Adrenal gland (tissue), 12 donors: ENCODE data around the gene CORO2B. TPM values are rescaled to one million over a fixed set of nuclear protein-coding genes. Genes with fewer than 3 reads are reported as not detected.

Experiments
- DNase-seq, 7 donors: peaks; one replicate each; pipeline ENCODE4 v3.0.0-alpha.2; 2019 to 2020
- H3K27ac ChIP-seq, 5 donors: fragments of 200-600 bp; sonication (generic) in 4 of 5; 1 replicate in 3 of 5; 2 replicates in 2 of 5; pipeline versions ENCODE4 v1.5.1 to v1.8.0; 2016 to 2020; ENCODE audit warnings: mild to moderate bottlenecking in 1 of 5
- H3K27me3 ChIP-seq: fragments of 200-600 bp; 2 replicates; pipeline ENCODE4 v1.8.0; 2021
- H3K36me3 ChIP-seq, 2 donors: fragments of 200-600 bp; replicated peaks in 1 of 2; 1 replicate in 1 of 2; 2 replicates in 1 of 2; pipeline versions ENCODE4 v1.5.1 to v1.8.0; 2018 to 2022
- H3K4me1 ChIP-seq, 2 donors: fragments of 200-600 bp; replicated peaks in 1 of 2; 1 replicate in 1 of 2; 2 replicates in 1 of 2; pipeline versions ENCODE4 v1.5.1 to v1.8.0; 2018 to 2021
- H3K4me3 ChIP-seq, 4 donors: fragments of 200-600 bp; sonication (generic) in 3 of 4; one replicate each; pipeline ENCODE4 v1.5.1; 2016 to 2018
- H3K9me3 ChIP-seq, 3 donors: fragments of 200-600 bp; sonication (generic) in 1 of 3; replicated peaks in 1 of 3; 1 replicate in 2 of 3; 2 replicates in 1 of 3; pipeline versions ENCODE4 v1.5.1 to v1.8.0; 2016 to 2021
- CTCF ChIP-seq, 6 experiments: fragments of 450-650 bp in 4 of 6; fragments of 200-600 bp in 2 of 6; sonication (generic) in 1 of 6; IDR thresholded peaks; 1 replicate in 5 of 6; 2 replicates in 1 of 6; pipeline versions ENCODE4 v1.5.1 to v1.8.0; 2016 to 2021; ENCODE audit warnings: antibody characterized with exemption in 6 of 6, mild to moderate bottlenecking in 2 of 6, moderate library complexity in 1 of 6
- POLR2A ChIP-seq, 2 donors: fragments of 450-650 bp; IDR thresholded peaks; one replicate each; pipeline ENCODE4 v1.6.1; 2017; ENCODE audit warnings: antibody characterized with exemption in 2 of 2, mild to moderate bottlenecking in 2 of 2, moderate library complexity in 1 of 2
- WGBS, 4 donors: extraction: QIAGEN DNeasy Blood & Tissue Kit in 2 of 4; methylation state at CpG; one replicate each; pipeline versions ENCODE4 v1.1.5 to v1.1.7; 2013 to 2017; 5-methylcytosine and 5-hydroxymethylcytosine counted together
- intact Hi-C, 2 donors: fragments of 100-400 bp; cut with DNase I; formaldehyde crosslinking; loops; one replicate each; pipeline versions ENCODE4 v1.14.1 to v1.15.0; 2022 to 2023
- polyA plus RNA-seq, 3 donors: library from polyadenylated mRNA; stranded (reverse); fragments of 200-250 nt in 2 of 3; fragments of 350-450 nt in 1 of 3; fragmentation: Illumina TruSeq in 1 of 3; extraction: RNeasy Lipid Tissue Mini Kit (QIAGEN cat#74804) in 1 of 3; gene quantifications; one replicate each; pipeline ENCODE4 v1.2.3, GENCODE V29; 2013 to 2014
- total RNA-seq, 9 donors: library from RNA; depleted of rRNA in 4 of 9; stranded (reverse); fragments of >200 nt in 4 of 9; fragments of 120-200 nt in 1 of 9; fragmentation: NEBNext Ultra II Directional in 1 of 9; extraction: Animal tissue kit (Norgen Biotek cat#: 25700) in 1 of 9; gene quantifications; one replicate each; pipeline versions ENCODE4 v1.1.0 to v1.2.4, GENCODE V29; 2013 to 2023
- donor health status: healthy with polysubstance abuse.
- donor health status: Bipolar disorder and iron deficiency.
- donor health status: DM: yes; HTN: yes; CAD: no.
- donor health status: DM: no; HTN: no; CAD: no.
- donor health status: DM: no; HTN: no; CAD: no.
- donor health status: DM: yes; HTN: yes; CAD: no.

Gene CORO2B
- total and polyA plus RNA-seq, 12 donors: 2.8 to 8.4 (median 4.3) TPM

- Histone ChIP-seq H3K27me3 (peaks cover 4% of the 10 kb centered on the region), H3K4me1 (peaks cover 3% of the 10 kb centered on the region in 2 donors), H3K4me3 (no peak overlapping the region), H3K36me3 (no peaks in the 10 kb centered on the region), H3K9me3 (no peaks in the 10 kb centered on the region), H3K27ac (no peak overlapping the region)
- intact Hi-C loops: no loop called here
- no peak for TF ChIP-seq CTCF (IDR thresholded peaks at IDR 0.05)
- WGBS, 4 donors: 77 to 87% (median 82%) methylated on average over 11 to 13 of the region's 13 CpGs
- DNase-seq: peak in 1 of 7 donors; percentile 12
Observed at GRCh38 chr15:68560501-68561113, 18.2 kb upstream of the CORO2B start.

- Histone ChIP-seq H3K27ac (no peak overlapping the region), H3K4me3 (no peak overlapping the region), H3K36me3 (no peaks in the 10 kb centered on the region), H3K27me3 (peaks cover 4% of the 10 kb centered on the region), H3K9me3 (no peaks in the 10 kb centered on the region), H3K4me1 (peaks cover 3% of the 10 kb centered on the region in 2 donors)
- TF ChIP-seq POLR2A (IDR thresholded peaks at IDR 0.05): no peak
- no peak for TF ChIP-seq CTCF (IDR thresholded peaks at IDR 0.05)
- peak in 1 of 7 donors; percentile 4 for DNase-seq
- intact Hi-C loops: no loop called here
- 77 to 84% (median 81%) methylated on average over 12 to 15 of the region's 15 CpGs for WGBS, 4 donors
Observed at GRCh38 chr15:68561171-68561900, 17.5 kb upstream of the CORO2B start.

- peaks cover 4% of the 10 kb centered on the region for H3K27me3 ChIP-seq
- H3K27ac ChIP-seq: no peak overlapping the region
- 51 to 74% (median 66%) methylated on average over 3 of the region's 3 CpGs for WGBS, 4 donors
- H3K4me3 ChIP-seq: no peak overlapping the region
- H3K36me3 ChIP-seq: no peaks in the 10 kb centered on the region
- H3K9me3 ChIP-seq: no peaks in the 10 kb centered on the region
- intact Hi-C loops: no loop called here
- peak in 1 of 7 donors; percentile 1 for DNase-seq
- no peak for TF ChIP-seq CTCF (IDR thresholded peaks at IDR 0.05)
- TF ChIP-seq POLR2A (IDR thresholded peaks at IDR 0.05): no peak
- peaks cover 3% of the 10 kb centered on the region in 2 donors for H3K4me1 ChIP-seq
Observed at GRCh38 chr15:68561901-68562300, 16.9 kb upstream of the CORO2B start.

- intact Hi-C loops: no loop called here
Observed at GRCh38 chr15:68564173-68564572, 14.6 kb upstream of the CORO2B start.

More at GRCh38 chr15:68564173-68564572, 14.6 kb upstream of the CORO2B start:
- Histone ChIP-seq H3K4me1 (peaks cover 3% of the 10 kb centered on the region in 2 donors), H3K9me3 (no peaks in the 10 kb centered on the region), H3K36me3 (no peaks in the 10 kb centered on the region), H3K4me3 (no peak overlapping the region), H3K27ac (no peak overlapping the region), H3K27me3 (no peaks in the 10 kb centered on the region)
- 95 to 99% (median 97%) methylated on average over 5 of the region's 5 CpGs for WGBS, 4 donors
- peak in 1 of 7 donors; percentile 1 for DNase-seq
- TF ChIP-seq CTCF (IDR thresholded peaks at IDR 0.05) (no peak), POLR2A (IDR thresholded peaks at IDR 0.05) (no peak)
